Heart left ventricle (tissue), 16 donors: ENCODE data around the gene TTC39C. TPM values are rescaled to one million over a fixed set of nuclear protein-coding genes. Genes with fewer than 3 reads are reported as not detected.
A peak's percentile ranks its signal among the peaks of the same experiment; 100 is the strongest.

Experiments
- ATAC-seq, 4 donors: fragments of 200-7000 bp; cut with Tn5 transposase; one replicate each; pipeline ENCODE4 v1.9.1; 2020 to 2022; ENCODE audit warnings: moderate library complexity in 4 of 4, mild to moderate bottlenecking in 3 of 4, moderate number of reproducible peaks in 1 of 4
- DNase-seq, 5 donors: peaks; one replicate each; pipeline ENCODE4 v3.0.0-alpha.2; 2020
- H3K27ac ChIP-seq, 12 donors: fragments of 200-600 bp; sonication (generic) in 4 of 12; one replicate each; pipeline versions ENCODE4 v1.5.0 to v1.8.0; 2016 to 2022; ENCODE audit warnings: mild to moderate bottlenecking in 2 of 12
- H3K27me3 ChIP-seq, 9 donors: fragments of 200-600 bp; sonication (generic) in 2 of 9; one replicate each; pipeline versions ENCODE4 v1.5.1 to v1.8.0; 2016 to 2022; ENCODE audit warnings: mild to moderate bottlenecking in 3 of 9
- H3K36me3 ChIP-seq, 9 donors: fragments of 200-600 bp; sonication (generic) in 2 of 9; one replicate each; pipeline versions ENCODE4 v1.5.0 to v1.8.0; 2018 to 2022; ENCODE audit warnings: mild to moderate bottlenecking in 2 of 9
- H3K4me1 ChIP-seq, 12 donors: fragments of 200-600 bp; sonication (generic) in 4 of 12; one replicate each; pipeline versions ENCODE4 v1.5.0 to v1.8.0; 2016 to 2022; ENCODE audit warnings: mild to moderate bottlenecking in 3 of 12
- H3K4me3 ChIP-seq, 12 donors: fragments of 200-600 bp; sonication (generic) in 4 of 12; one replicate each; pipeline versions ENCODE4 v1.5.0 to v1.8.0; 2017 to 2022; ENCODE audit warnings: mild to moderate bottlenecking in 9 of 12, moderate library complexity in 4 of 12
- H3K9me3 ChIP-seq, 12 donors: fragments of 200-600 bp; sonication (generic) in 4 of 12; one replicate each; pipeline versions ENCODE4 v1.5.0 to v1.8.0; 2016 to 2022; ENCODE audit warnings: mild to moderate bottlenecking in 1 of 12
- POLR2A ChIP-seq, 2 donors: fragments of 450-650 bp; IDR thresholded peaks; one replicate each; pipeline ENCODE4 v1.6.1; 2017; ENCODE audit warnings: antibody characterized with exemption in 2 of 2, mild to moderate bottlenecking in 2 of 2, moderate library complexity in 2 of 2
- WGBS, 4 donors: extraction: QIAGEN DNeasy Blood & Tissue Kit in 2 of 4; methylation state at CpG; one replicate each; pipeline versions ENCODE4 v1.1.5 to v1.1.7; 2013 to 2018; 5-methylcytosine and 5-hydroxymethylcytosine counted together
- intact Hi-C, 10 donors: fragments of 100-400 bp; cut with DNase I; formaldehyde crosslinking; loops; one replicate each; pipeline versions ENCODE4 v1.11.1 to v1.14.2; 2022
- polyA plus RNA-seq, 2 donors: library from polyadenylated mRNA; stranded (reverse); fragments of 200-250 nt; gene quantifications; one replicate each; pipeline ENCODE4 v1.2.3, GENCODE V29; 2013
- total RNA-seq, 9 donors: library from RNA; depleted of rRNA in 2 of 9; stranded (reverse); fragments of >200 nt in 2 of 9; fragmentation: NEBNext Ultra II Directional in 3 of 9; extraction: Animal tissue kit (Norgen Biotek cat#: 25700) in 3 of 9; gene quantifications; one replicate each; pipeline versions ENCODE4 v1.1.0 to v1.2.4, GENCODE V29; 2016 to 2023
- TF ChIP-seq, protein P1 (sequence below), 12 donors: fragments of 200-600 bp; sonication (generic) in 4 of 12; IDR thresholded peaks; one replicate each; pipeline versions ENCODE4 v1.5.0 to v1.8.0; 2018 to 2022; ENCODE audit warnings: antibody characterized with exemption in 12 of 12, mild to moderate bottlenecking in 5 of 12
- donor health status: ischemic (EF 13 %, LVEDD 7.1; RV severe dilation, severe dysfunction).
- donor health status: healthy with polysubstance abuse.
- donor health status: DM: no; HTN: yes; CAD: no.
- donor health status: DM: no; HTN: no; CAD: no.
- donor health status: ischemic (EF 25% LVEDD 6.9; RV normal size, moderate dysfunction).
- donor health status: ischemic (EF 25% LVEDD 5.7; RV mildly dilated, moderate dysfunction).
- donor health status: healthy.
- donor health status: DM: yes; HTN: yes; CAD: no.
- donor health status: ischemic (EF 35%, LVEDD 5.7; RV mildly dilated, moderate dysfunction).
- donor health status: nonischemic (EF 11% LVEDD 7.7; RV severe dilation, severe dysfunction).
- donor health status: DM: yes; HTN: yes; CAD: no.
- donor health status: PGD.
- donor health status: ischemic (EF 29% LVEDD 5.4; RV normal size, mild dysfunction).
- donor health status: nonischemic (EF 23%, LVEDD 6.1; RV moderate dilation, normal function).

TTC39C gene
- total and polyA plus RNA-seq, 11 donors = 2.3 to 12.8 (median 4.7) TPM

GRCh38 chr18:24009651-24010333 is 4.8 kb upstream of the TTC39C start:
- no peak for TF ChIP-seq POLR2A (IDR thresholded peaks at IDR 0.05)
- TF ChIP-seq, protein P1, sequence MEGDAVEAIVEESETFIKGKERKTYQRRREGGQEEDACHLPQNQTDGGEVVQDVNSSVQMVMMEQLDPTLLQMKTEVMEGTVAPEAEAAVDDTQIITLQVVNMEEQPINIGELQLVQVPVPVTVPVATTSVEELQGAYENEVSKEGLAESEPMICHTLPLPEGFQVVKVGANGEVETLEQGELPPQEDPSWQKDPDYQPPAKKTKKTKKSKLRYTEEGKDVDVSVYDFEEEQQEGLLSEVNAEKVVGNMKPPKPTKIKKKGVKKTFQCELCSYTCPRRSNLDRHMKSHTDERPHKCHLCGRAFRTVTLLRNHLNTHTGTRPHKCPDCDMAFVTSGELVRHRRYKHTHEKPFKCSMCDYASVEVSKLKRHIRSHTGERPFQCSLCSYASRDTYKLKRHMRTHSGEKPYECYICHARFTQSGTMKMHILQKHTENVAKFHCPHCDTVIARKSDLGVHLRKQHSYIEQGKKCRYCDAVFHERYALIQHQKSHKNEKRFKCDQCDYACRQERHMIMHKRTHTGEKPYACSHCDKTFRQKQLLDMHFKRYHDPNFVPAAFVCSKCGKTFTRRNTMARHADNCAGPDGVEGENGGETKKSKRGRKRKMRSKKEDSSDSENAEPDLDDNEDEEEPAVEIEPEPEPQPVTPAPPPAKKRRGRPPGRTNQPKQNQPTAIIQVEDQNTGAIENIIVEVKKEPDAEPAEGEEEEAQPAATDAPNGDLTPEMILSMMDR (IDR thresholded peaks at IDR 0.05) = no peak
- Histone ChIP-seq H3K27me3 (no peaks in the 10 kb centered on the region), H3K9me3 (no peaks in the 10 kb centered on the region), H3K27ac (peak overlapping the region in 1 of 12 donors; percentile 90), H3K4me3 (no peak overlapping the region), H3K4me1 (peaks cover 0 to 36% (median 2%) of the 10 kb centered on the region in 12 donors), H3K36me3 (no peaks in the 10 kb centered on the region)
- WGBS, 4 donors = 75 to 77% (median 75%) methylated on average over 7 of the region's 7 CpGs
- no peak for ATAC-seq
- no peak for DNase-seq
- intact Hi-C loops = loop anchor here in 5 of 10 donors (5.0 to 10.0 kb wide), 5 partner anchors 55 to 108 kb away; no protein-coding TSS in a partner anchor

- TF ChIP-seq, protein P1 (IDR thresholded peaks at IDR 0.05) = no peak
- TF ChIP-seq POLR2A (IDR thresholded peaks at IDR 0.05) = no peak
These were observed 3.9 kb upstream of the TTC39C start for GRCh38 chr18:24010673-24011072.

GRCh38 chr18:24011123-24011917 is 3.2 kb upstream of the TTC39C start:
- ATAC-seq = no peak
- 77 to 89% (median 86%) methylated on average over 5 of the region's 5 CpGs for WGBS, 4 donors
- intact Hi-C loops = loop anchor here in 5 of 10 donors (5.0 to 10.0 kb wide), 5 partner anchors 53 to 106 kb away; no protein-coding TSS in a partner anchor
- TF ChIP-seq POLR2A (IDR thresholded peaks at IDR 0.05) = no peak
- TF ChIP-seq, protein P1 (IDR thresholded peaks at IDR 0.05) = no peak
- H3K36me3 ChIP-seq = no peaks in the 10 kb centered on the region
- peaks cover 0 to 45% (median 6%) of the 10 kb centered on the region in 12 donors for H3K4me1 ChIP-seq
- H3K4me3 ChIP-seq = peak overlapping the region in 1 of 12 donors; percentile 4
- no peak for DNase-seq
- peak overlapping the region in 1 of 12 donors; percentile 90 for H3K27ac ChIP-seq
- no peaks in the 10 kb centered on the region for H3K27me3 ChIP-seq
- H3K9me3 ChIP-seq = no peaks in the 10 kb centered on the region

More at GRCh38 chr18:24010673-24011072, 3.9 kb upstream of the TTC39C start:
- Histone ChIP-seq H3K4me3 (no peak overlapping the region), H3K27me3 (no peaks in the 10 kb centered on the region), H3K4me1 (peaks cover 0 to 39% (median 5%) of the 10 kb centered on the region in 12 donors), H3K27ac (peak overlapping the region in 1 of 12 donors; percentile 90), H3K36me3 (no peaks in the 10 kb centered on the region), H3K9me3 (no peaks in the 10 kb centered on the region)
- 81 to 85% (median 83%) methylated on average over 7 of the region's 7 CpGs for WGBS, 4 donors
- intact Hi-C loops = loop anchor here in 5 of 10 donors (5.0 to 10.0 kb wide), 5 partner anchors 54 to 107 kb away; no protein-coding TSS in a partner anchor
- DNase-seq = no peak
- no peak for ATAC-seq

DNA sequence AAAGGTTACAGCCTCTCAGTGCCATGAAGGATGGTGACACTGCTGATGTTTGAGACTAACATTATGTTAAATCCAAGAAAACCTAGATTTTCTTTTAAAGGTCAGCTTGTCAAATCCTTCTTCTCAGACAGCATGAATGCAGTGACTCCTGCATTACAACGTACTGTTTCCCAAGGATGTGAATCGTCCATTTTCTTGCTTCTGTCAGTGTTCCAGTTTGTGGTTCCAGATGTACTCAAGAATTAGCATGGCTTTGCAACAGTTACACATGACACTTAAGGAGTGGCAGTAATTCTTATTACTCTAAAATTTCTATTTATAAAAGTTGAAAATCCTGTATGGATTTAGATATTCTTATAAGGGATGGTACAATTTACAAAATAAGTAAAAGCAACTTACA is 1.5 kb upstream of the TTC39C start:
- Histone ChIP-seq H3K9me3 (no peaks in the 10 kb centered on the region), H3K36me3 (no peaks in the 10 kb centered on the region), H3K4me1 (peaks cover 0 to 63% (median 6%) of the 10 kb centered on the region in 12 donors), H3K4me3 (no peak overlapping the region), H3K27ac (peak overlapping the region in 1 of 12 donors; percentile 95), H3K27me3 (no peaks in the 10 kb centered on the region)
- 62 to 84% (median 75%) methylated on average over 2 of the region's 2 CpGs for WGBS, 4 donors
- ATAC-seq = no peak
- intact Hi-C loops = loop anchor here in 5 of 10 donors (5.0 to 10.0 kb wide), 5 partner anchors 52 to 104 kb away; no protein-coding TSS in a partner anchor
- DNase-seq = no peak
- no peak for TF ChIP-seq POLR2A (IDR thresholded peaks at IDR 0.05)
- TF ChIP-seq, protein P1 (IDR thresholded peaks at IDR 0.05) = no peak
